ENCODE data around the gene CGB5.

GRCh38 chr19:49061445-49061844 is 17.8 kb downstream of the CGB5 start:
- no peak for TF ChIP-seq CTCF (IDR thresholded peaks at IDR 0.05 in 4 of 5, conservative IDR thresholded peaks at IDR 0.05 in 1 of 5)
- TF ChIP-seq POLR2A (IDR thresholded peaks at IDR 0.05): no peak
